ENCODE measurements around the gene FLT1. TPM values are rescaled to one million over a fixed set of nuclear protein-coding genes. Genes with fewer than 3 reads are reported as not detected.

FLT1 gene
- polyA plus RNA-seq, 1 donor (not counting 4 experiments of a cell fraction or from before 2014, with no cell fraction given): 0.01 TPM

DNA sequence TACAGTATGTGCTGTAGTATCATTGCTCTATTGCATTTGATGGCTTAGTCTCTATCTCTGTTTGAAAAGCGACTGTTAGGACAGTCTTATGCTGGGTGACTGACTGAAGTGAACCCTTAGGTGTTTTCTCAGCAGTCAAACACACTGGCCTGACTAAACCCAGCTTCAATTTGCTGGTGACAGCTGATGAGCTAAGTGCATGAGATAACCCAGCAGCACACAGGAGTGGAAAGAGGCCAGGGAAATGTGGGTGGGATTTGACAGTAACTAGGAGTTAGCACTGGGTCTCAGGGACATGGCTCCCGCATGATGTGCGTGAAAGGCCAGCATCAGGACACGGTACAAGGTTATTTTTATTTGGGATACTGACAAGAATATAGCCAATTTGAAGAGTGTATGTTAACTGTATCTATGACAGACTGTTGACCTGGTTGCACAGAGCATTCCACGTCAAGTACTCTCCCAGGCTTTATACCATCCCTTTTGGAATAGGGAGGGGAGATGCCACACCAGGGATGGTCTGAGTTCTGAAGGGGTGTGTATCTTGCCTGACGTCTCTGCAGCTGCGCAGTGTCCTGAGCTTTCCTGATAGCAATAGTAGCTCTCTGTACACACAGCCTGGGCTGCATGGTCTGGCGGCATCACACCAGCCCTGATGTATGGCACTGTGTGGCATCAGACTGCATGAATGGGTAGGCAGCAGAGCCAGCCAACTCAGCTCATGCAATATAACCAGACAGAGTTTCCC is 144.8 kb downstream of the FLT1 start:
- no peak overlapping the region for H3K27ac ChIP-seq (ENCODE audit: control insufficient read depth, insufficient read depth, low read length)
- no peaks in the 10 kb centered on the region for H3K36me3 ChIP-seq (ENCODE audit: control insufficient read depth in 2 of 2, extremely low read depth in 1 of 2, insufficient read depth in 2 of 2, low read length in 2 of 2)
- no peak overlapping the region for H2AFZ ChIP-seq (ENCODE audit: control insufficient read depth, low read length)
- FAIRE-seq (no peak), DNase-seq (ENCODE audit: low read depth, low spot score) (no peak)
- no peaks in the 10 kb centered on the region for H3K79me2 ChIP-seq (ENCODE audit: control insufficient read depth, insufficient read depth, low read length)
- no peaks in the 10 kb centered on the region for H4K20me1 ChIP-seq (ENCODE audit: control insufficient read depth, extremely low read depth, insufficient read depth, low read length)
- no peak overlapping the region for H3K4me2 ChIP-seq (ENCODE audit: control insufficient read depth, extremely low read depth, insufficient read depth, low read depth, low read length)
- TF ChIP-seq EZH2 (IDR thresholded peaks at IDR 0.05; ENCODE audit: low read length): no peak
- TF ChIP-seq, protein P1, sequence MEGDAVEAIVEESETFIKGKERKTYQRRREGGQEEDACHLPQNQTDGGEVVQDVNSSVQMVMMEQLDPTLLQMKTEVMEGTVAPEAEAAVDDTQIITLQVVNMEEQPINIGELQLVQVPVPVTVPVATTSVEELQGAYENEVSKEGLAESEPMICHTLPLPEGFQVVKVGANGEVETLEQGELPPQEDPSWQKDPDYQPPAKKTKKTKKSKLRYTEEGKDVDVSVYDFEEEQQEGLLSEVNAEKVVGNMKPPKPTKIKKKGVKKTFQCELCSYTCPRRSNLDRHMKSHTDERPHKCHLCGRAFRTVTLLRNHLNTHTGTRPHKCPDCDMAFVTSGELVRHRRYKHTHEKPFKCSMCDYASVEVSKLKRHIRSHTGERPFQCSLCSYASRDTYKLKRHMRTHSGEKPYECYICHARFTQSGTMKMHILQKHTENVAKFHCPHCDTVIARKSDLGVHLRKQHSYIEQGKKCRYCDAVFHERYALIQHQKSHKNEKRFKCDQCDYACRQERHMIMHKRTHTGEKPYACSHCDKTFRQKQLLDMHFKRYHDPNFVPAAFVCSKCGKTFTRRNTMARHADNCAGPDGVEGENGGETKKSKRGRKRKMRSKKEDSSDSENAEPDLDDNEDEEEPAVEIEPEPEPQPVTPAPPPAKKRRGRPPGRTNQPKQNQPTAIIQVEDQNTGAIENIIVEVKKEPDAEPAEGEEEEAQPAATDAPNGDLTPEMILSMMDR (optimal IDR thresholded peaks at IDR 0.05 in 1 of 3, IDR thresholded peaks at IDR 0.05 in 1 of 3, conservative IDR thresholded peaks at IDR 0.05 in 1 of 3; ENCODE audit: extremely low read depth in 1 of 3, insufficient read depth in 2 of 3, low read length in 3 of 3): no peak
- no peaks in the 10 kb centered on the region for H3K9me3 ChIP-seq (ENCODE audit: control insufficient read depth, low read depth, low read length)
- no peaks in the 10 kb centered on the region for H3K9me1 ChIP-seq (ENCODE audit: control insufficient read depth, extremely low read depth, insufficient read depth, low read length)
- no peaks in the 10 kb centered on the region for H3K4me1 ChIP-seq (ENCODE audit: control insufficient read depth, extremely low read depth, insufficient read depth, low read length)
- H3K27me3 ChIP-seq (ENCODE audit: control insufficient read depth, extremely low read depth, insufficient read depth, low read length): no peaks in the 10 kb centered on the region
- H3K9ac ChIP-seq (ENCODE audit: control insufficient read depth, extremely low read depth, insufficient read depth, low read length): no peak overlapping the region
- no peak overlapping the region for H3K4me3 ChIP-seq (ENCODE audit: control insufficient read depth in 2 of 3, extremely low read depth in 1 of 3, insufficient read depth in 2 of 3, low read depth in 1 of 3, low read length in 3 of 3)
- dilution Hi-C loops (cut with MboI; ENCODE audit: extremely low pct_ligation_motif_present, low sequenced_read_pairs): no loop called here

DNA sequence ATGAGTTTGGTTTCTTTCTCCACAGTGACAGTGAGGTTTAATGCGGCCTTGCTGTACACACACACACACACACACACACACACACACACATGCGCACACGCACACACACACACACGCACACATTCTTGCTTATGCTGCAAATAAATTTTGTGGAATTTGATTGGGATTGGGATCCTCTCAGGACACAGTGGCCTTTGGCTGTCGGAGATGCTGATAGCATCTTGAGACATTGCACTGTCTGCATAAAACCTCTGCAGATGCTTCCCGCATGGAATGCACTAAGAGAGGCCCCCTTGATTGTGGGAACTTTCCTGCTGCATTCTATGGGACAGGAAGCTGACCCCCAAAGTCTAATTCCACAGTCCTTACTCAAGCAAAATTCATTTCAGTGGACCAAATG is 145.6 kb downstream of the FLT1 start:
- H3K36me3 ChIP-seq (ENCODE audit: control insufficient read depth in 2 of 2, extremely low read depth in 1 of 2, insufficient read depth in 2 of 2, low read length in 2 of 2): no peaks in the 10 kb centered on the region
- dilution Hi-C loops (cut with MboI; ENCODE audit: extremely low pct_ligation_motif_present, low sequenced_read_pairs): no loop called here
- no peak overlapping the region for H3K4me3 ChIP-seq (ENCODE audit: control insufficient read depth in 2 of 3, extremely low read depth in 1 of 3, insufficient read depth in 2 of 3, low read depth in 1 of 3, low read length in 3 of 3)
- no peak overlapping the region for H2AFZ ChIP-seq (ENCODE audit: control insufficient read depth, low read length)
- no peak overlapping the region for H3K9ac ChIP-seq (ENCODE audit: control insufficient read depth, extremely low read depth, insufficient read depth, low read length)
- TF ChIP-seq EZH2 (IDR thresholded peaks at IDR 0.05; ENCODE audit: low read length): no peak
- TF ChIP-seq, protein P1 (optimal IDR thresholded peaks at IDR 0.05 in 1 of 3, IDR thresholded peaks at IDR 0.05 in 1 of 3, conservative IDR thresholded peaks at IDR 0.05 in 1 of 3; ENCODE audit: extremely low read depth in 1 of 3, insufficient read depth in 2 of 3, low read length in 3 of 3): no peak
- DNase-seq (ENCODE audit: low read depth, low spot score): no peak
- no peaks in the 10 kb centered on the region for H3K4me1 ChIP-seq (ENCODE audit: control insufficient read depth, extremely low read depth, insufficient read depth, low read length)
- no peaks in the 10 kb centered on the region for H3K9me1 ChIP-seq (ENCODE audit: control insufficient read depth, extremely low read depth, insufficient read depth, low read length)
- no peaks in the 10 kb centered on the region for H3K27me3 ChIP-seq (ENCODE audit: control insufficient read depth, extremely low read depth, insufficient read depth, low read length)
- no peak overlapping the region for H3K4me2 ChIP-seq (ENCODE audit: control insufficient read depth, extremely low read depth, insufficient read depth, low read depth, low read length)
- no peak overlapping the region for H3K27ac ChIP-seq (ENCODE audit: control insufficient read depth, insufficient read depth, low read length)
- no peaks in the 10 kb centered on the region for H4K20me1 ChIP-seq (ENCODE audit: control insufficient read depth, extremely low read depth, insufficient read depth, low read length)
- H3K9me3 ChIP-seq (ENCODE audit: control insufficient read depth, low read depth, low read length): no peaks in the 10 kb centered on the region
- FAIRE-seq: no peak
- no peaks in the 10 kb centered on the region for H3K79me2 ChIP-seq (ENCODE audit: control insufficient read depth, insufficient read depth, low read length)
